Activated CD4-positive, CD25-positive, alpha-beta regulatory T cell treated with anti-CD3 and anti-CD28 coated beads, Interleukin-2, amount 50 U/mL, for 16 hours (primary cell): ENCODE results near the gene CYP27B1.
A peak's percentile ranks its signal among the peaks of the same experiment; 100 is the strongest.

ENCODE experiments used
- DNase-seq: peaks from one replicate; pipeline ENCODE4 v3.0.0-alpha.2; 2020; ENCODE audit warnings: low read depth, low spot score

CYP27B1 gene

DNA sequence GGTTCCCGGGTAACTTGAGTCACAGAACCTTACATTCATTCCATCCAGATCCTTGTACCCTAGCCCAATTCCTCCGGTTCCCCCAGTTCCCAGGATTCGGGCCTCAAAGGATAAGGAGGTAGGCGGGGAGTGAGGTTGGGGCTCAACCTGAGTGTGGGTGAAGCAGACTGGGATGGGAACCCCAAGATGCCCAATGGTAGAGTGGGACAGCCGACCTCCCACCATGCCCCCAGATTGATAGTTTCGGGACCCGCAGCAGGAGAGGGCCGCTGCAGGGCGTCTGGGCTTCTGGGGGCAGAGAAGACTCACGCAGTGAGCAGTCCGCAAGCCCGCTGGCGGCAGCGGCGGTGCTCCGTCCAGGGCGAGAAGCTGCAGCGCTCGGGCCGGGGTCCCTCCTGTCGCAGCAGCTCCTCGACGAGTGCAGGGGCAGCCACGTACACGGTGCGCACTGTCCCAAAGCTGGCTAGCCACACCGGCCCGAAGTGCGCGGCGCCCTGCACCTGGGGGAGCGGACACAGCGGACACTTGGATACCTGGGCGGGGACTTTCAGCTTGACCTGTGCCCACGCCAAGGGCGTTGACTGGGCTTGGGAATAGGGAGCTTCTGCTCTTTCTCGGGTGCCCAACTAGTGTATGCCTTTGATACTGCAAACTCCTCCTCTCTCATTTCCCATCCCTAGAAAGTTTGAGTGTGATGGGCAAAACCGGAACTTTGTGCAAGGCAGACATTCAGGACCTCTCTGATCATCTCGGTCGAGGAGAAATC is 997 bp downstream of the CYP27B1 start:
- no peak for DNase-seq

DNA sequence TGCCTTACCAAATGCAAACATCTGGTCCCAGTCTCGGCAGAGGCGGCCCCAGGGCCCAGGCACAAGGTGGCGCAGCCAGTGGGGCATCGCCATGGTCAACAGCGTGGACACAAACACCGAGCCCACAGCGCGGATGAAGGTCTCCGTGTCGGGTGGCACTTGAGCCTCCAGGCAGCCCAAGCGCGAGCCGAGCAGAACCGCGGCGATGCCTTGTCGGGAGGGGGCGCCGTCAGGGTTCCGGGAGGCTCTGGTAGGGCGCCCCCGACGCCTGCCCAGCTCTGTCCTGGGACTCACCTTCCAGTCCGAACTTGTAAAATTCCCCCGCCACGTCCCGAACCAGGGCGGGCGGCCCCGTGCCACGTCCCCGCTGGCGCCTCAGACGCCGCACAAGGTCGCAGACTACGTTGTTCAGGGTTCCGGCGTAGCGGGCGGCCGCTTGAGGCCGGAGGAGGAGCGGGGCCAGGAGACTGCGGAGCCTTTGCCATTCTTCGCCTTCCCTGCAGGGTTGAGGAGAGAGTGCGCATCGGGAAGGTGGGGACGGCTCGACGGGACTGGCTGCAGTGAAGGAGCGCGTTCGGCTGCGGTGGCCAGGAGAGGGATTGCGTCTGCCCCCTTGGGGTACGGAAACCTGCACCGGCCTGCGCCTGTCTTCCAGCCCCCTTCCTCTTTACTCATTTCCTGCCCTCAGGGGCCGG is 1.7 kb downstream of the CYP27B1 start:
- no peak for DNase-seq

DNA sequence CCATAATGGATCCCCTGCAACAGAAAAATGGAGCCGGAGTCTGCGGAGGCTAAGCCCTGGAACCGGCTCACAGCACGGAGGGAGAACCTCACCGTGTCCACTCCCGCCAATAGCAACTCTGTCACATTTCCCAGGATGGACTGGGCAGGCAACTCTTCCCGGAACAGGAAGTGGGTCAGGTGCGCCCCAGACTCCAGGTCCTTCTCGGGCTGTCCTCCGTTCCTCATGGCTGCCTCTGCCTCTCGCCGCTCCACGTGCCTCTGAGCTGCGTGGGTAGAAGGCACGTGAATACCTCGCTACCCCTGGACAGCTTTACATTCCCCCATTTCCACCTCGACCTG is 2.2 kb downstream of the CYP27B1 start:
- no peak for DNase-seq

DNA sequence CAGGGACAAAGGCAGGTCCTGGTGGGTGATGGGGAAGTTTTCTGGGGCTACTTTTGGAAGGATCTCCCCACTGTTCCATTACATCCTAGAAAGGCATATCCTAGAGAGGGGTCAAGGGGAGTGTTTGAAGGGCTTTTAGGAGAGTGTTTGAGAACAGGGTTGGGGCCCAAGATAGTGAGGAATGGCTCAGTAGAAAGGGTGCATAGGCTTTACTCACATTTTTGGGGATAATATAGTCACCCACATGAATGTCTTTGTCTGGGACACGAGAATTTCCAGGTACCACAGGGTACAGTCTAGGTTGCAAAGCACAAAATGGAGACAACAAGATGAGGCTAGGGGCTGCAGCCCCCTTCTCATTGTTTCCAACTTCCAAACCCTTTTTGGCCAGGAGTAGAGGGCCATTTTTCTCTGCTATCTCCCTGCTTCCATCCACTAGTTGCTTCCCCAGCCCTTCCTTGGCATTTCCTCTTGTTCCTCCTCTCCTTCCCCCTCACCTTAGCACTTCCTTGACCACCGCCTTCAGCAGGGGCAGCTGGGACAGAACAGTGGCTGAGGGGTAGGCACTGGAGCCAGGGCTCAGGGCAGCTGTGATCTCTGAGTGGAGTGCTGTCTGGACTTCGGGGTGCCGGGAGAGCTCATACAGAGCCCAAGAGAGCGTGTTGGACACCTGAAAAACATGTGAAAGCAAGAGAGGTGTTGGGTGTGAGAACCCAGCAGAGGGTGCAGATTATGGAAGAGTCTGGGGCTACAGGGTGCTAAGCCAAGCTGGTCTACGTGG is 2.8 kb downstream of the CYP27B1 start:
- DNase-seq, result no peak

DNA sequence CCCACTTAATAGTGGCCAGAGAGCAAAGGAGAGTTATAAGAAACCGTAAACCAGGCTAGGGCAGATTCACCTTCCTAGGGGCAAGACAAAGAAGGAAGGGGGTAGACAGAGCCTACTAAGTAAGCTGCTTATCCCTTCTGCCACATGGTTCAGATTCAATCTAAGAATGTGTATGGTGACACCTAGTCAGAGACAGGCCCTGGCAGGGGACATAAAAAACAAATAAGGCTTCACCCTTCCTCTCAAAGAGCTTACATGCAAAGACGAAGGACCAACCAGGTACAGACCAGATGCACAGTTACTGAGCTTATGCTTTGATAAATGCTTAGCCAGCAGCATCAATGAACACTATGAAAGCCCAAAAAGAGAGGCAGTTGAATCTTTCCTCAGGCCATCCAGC is 4.4 kb downstream of the CYP27B1 start:
- DNase-seq, result no peak

DNA sequence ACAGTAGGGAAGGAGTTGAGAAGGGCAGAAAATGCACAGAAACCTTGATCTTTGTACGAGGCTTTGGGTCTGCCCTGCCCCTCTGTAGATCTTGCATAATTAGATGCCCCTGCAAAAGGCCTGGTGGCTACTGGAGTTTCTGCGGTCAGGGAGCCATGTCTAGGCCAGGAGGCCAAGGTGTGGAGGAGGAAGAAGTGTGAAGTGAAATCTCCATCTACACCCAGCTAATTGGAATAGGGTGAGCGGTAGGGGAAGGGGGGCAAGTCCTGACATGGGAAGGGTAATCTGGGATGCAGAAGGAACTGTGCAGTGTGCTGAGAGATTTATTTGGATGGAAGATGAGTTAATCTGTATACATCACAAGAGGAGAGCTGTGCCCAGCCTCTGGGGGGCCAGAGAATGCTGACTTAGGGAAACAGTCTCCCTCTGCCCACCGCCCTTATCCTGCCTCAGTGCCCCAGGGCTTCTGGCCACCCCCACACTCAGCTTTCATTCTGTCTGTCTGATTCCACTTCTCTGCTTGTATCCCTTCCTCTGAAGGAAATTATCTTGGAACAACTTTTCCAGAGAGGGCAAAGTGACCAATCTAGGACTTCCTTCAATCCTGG is 5.4 kb downstream of the CYP27B1 start:
- DNase-seq, result no peak

DNA sequence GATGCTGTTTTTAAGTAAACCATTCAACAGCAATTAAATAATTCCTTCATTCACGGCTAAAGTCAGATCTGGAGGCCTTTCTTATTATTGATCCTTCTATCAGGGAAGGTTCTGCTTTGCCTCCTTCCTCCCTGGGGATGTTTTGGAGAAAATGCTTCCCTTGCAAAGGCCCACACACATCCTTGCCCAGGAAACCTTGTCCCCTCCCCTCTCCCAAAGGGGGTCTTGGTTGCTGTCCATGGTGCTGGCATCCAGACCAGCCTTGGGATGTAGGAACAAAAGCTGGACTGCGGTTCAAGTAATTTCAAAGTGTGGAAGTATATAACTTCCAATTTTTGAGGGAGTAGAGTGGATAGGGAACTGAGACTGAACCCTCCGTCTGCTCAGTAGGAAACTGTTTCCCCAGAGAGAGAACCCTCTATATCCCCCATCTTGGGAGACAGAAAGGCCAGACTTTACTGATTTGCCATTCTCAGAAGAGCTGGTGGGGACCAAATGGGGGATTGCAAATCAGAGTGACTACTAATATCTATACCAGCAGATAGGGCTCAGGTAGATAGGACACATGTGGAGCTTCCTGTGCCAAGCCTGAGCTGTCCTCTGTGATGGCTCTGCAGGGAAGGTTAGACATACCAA is 6.4 kb downstream of the CYP27B1 start:
- no peak for DNase-seq

DNA sequence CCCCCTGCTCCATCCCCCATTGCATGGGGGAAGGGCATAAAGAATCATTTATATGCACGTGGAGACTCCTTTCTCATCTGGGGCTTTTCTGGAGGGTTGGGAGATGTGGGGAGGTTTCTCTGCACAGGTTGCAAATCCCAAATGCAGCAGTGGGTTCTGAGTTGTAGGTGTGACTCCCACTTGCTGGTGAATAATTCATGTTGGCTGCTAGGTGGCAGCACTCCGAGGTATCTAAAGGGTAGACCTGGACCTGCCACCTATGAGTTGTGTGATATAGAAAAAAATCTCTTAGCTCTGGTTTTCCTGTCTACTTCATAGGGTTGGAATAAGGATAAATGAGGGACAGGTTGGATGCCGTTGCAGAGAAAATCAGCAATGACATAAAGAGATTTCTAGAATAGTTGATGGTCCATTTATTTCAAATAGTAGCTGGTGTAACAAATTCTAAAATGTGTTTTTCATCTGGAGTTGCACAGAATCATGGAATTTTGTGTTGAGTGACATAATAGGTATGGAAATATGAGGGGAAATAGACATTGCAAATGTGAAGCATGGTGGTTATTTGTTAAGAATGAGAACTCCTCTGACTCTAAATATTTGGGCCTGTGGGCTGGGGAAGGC is 7.4 kb downstream of the CYP27B1 start:
- no peak for DNase-seq

DNA sequence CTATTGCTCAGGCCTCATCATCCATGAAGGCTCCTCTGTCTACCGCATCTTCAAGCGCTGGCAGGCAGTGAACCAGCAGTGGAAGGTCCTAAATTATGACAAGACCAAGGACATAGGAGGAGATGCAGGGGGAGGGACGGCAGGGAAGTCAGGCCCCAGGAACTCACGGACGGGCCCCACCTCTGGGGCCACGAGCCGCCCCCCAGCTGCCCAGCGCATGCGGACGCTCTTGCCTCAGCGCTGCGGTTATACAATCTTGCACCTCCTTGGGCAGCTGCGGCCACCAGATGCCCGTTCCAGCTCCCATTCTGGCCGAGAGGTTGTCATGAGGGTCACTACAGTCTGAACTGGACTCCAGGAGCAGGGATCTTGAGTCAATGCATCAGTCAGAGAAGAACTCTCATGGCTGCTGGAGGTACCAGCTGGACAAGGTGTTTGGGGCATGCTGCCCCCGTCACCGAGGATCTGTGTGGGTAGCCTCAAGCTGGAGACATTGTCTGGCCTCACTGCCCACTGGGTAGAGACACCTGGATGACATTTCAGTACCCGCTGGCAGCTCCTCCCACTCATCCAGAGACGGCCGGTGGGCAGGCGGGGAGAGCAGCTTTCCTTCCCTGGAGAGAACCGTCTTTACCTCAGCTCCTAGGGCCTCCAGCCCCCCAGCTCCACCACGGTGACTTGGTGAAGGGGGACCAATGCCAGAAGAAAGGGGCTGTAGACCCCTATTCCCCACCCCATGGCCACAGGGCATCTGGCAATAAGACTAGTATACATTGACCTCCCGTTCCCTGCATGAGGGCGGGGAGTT is 8.1 kb downstream of the CYP27B1 start:
- DNase-seq, result no peak

DNA sequence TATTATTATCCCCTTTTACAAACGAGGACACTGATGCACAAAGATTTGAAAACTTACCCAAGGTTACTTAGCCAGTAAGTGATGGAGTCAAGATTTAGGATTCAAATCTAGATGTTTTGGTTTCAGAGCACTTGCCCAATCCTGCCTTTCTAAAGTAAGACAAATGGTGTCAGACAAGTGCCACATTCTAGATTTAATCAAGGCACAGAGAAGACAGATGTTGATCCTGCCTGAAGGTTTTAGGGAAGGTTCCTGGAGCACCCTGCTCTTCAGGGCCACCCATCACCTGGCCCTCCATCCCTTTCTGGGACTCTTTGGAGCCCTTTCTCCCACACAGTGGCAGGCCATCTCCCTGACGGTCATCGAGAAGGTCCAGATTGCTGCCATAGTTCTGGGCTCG is 9.1 kb downstream of the CYP27B1 start:
- no peak for DNase-seq

DNA sequence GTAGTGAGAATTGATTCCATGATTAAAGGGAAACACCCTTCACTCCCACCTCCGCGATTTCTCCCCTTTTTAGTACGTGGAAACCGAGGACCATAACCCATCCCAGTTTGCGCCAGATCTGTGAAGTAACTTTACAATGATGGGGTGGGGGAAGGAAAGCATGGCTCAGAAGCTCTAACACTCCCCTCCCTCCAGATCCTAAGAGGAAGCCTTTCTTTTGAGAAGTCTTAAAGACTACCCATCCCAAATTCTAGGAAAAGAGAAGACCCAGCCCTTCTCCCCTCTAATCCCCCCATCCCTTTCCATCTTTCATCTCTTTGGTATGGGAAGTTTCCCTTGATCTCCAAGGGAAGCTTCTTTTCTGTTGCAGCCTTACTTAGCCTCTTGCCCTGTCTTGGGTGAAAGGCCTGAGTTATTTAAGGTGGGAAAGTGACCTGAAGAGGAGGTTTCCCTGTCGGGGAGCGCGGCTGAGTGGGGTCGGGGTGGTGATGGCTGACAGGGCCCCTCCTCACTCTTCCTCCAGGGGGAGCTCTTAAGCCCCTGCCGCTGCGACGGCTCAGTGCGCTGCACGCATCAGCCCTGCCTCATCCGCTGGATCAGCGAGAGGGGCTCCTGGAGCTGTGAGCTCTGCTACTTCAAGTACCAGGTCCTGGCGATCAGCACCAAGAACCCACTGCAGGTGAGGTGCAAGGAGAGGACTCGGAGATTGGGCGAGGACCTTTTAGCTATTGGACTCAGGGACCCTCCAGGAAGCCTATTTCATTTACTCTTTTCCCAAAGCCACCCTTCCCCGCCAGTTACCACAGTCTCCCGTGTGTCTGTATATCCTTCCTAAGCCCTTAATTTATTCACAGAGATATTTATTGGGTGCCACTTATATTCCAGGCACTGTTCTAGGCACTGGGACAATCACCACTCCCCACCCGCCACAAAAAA is 10.2 kb downstream of the CYP27B1 start:
- peak; percentile 31 for DNase-seq

DNA sequence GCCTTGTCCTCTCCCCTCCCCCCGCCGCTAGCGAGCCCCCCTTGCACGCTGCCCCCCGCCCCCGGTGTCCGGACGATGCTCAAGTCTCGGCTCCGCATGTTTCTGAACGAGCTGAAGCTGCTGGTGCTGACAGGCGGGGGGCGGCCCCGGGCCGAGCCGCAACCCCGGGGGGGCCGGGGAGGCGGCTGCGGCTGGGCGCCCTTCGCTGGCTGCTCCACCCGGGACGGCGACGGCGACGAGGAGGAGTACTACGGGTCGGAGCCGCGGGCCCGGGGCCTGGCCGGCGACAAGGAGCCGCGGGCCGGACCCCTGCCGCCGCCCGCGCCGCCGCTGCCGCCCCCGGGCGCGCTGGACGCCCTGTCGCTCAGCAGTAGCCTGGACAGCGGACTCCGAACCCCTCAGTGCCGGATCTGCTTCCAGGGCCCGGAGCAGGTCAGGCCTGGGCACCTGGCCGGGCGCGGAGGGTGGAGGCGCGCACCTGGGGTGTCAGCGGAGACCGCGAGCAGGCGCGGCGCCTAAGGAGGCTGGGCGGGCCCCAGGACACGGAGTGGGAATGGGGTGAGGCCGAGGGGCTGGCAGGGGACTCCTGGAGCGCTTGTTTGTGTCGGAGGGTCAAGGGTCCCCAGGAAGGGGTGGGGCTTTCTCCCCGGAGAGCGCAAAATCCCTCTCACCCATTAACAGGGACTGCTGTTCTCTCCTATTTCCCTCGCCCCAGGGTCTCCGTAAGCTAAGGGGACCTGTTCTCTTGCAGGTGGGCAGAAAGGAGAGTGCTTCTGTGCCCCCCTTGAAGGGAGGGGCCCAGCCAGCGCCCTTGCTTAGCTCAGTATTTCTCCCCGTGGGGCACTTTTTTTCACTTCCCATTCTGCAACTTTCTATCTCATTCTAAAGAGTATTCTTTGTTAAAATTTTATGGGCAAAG is 11.2 kb downstream of the CYP27B1 start:
- DNase-seq, result no peak

DNA sequence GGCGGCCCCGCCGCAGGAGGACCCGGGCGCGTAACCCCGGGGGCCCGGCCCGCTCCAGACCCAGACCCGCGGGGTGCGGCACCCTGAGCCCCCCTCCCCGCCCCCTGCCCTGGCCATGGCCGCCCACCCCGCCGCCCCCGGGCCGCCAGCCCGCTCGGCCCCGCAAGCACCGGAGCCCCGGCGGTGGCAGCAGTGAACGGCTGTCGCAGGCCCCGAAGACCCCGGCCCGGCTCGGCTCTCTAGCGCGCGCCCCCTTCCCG is 11.8 kb downstream of the CYP27B1 start:
- no peak for DNase-seq

DNA sequence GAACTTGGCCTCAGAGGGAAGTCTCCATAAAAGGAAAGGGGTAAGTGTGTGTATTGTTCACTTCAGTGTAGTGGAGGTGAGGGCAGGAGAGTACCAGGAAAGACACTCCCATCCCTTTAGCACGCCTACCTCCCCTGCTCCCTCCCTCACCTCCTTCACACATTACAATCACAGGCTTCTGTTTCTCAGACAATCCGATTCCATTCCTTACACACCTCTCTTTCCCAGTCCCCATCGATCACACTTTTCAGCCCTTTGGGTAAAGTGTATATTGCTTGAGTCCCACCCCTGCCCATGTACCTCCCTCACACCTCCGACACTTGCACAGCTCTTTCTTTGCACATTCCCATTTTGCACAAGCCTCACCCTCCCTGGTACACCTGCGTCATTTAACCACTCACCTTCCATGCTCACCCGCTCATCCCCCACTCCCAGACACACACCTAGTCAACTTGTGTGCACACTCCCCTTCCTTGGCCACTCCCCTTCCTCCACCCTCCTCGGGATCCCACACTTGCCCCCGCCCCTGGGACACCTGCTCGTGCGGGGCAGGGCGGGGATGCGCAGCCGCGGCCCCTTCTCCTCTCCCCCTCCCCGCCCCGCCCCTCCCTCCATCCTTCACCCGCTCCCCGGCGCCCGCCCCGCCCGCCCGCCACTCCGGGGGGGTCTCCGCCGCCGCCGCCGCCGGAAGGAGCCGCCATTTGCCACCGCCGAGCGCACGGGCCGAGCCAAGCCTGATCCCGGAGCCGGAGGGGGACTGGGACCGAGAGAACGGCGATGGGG is 12.3 kb downstream of the CYP27B1 start, which contains the start of gene MARCHF9:
Gene MARCHF9, plus strand, starts transcription at position 693 of the 783 bp plus-strand sequence. CDS start 426 bp downstream, outside the sequence.
- peak; percentile 70 for DNase-seq

DNA sequence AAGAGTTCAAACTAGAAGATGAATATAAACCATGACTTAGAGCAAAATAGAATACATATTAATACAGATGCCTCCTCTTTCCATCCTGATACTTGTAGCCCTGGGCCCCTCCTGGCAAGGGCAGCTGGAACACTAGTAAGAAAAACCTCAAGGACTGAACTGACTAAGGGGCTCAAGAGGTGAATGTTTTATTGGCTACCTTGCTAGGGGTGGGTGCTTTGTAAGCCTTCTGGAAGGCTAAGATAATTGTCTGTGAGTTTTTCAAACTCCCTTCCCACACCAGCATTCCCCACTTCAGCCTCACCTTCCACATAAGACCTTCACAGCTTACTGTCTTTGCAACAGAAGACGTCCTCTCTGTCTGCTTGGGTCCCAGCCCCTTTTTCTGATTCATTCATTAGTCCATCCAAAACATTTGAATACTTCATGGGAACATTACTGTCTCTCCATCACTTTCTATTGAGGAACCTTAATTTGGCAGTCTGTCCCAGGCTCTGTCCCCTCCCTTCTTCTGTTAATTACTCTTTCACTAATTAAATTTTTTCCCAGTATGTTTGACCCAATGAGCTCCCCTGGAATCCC is 13.0 kb downstream of the CYP27B1 start:
- no peak for DNase-seq

DNA sequence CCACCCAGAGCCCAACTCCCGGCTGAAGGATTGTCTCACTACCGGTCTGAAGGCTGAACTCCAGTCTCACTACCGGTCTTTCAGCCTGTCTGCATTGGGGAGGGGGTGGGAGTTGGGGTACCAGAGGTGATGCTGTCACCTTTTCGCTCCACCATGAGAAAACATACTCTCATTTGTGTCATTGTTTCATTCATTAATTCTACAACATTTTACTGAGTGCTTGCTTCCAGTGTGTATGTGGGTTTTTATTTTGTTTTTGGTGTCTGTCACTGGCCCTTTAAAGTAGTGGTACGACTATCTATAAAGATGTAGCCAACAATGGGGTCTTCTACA is 14.2 kb downstream of the CYP27B1 start:
- DNase-seq, result no peak
